SK-N-SH treated with all-trans-retinoic acid at 6 μM for 48 hours (cell line): ENCODE results near the gene CKM.

Experiments
- ATAC-seq: fragments of 200-7000 bp; cut with Tn5 transposase; 3 replicates; pipeline ENCODE4 v1.9.1; 2020; ENCODE audit warnings: mild to moderate bottlenecking, moderate library complexity
- ARNTL ChIP-seq: fragments of 450-650 bp; formaldehyde crosslinking; IDR thresholded peaks from 2 replicates; pipeline ENCODE4 v1.5.0; 2020; ENCODE audit warnings: low read depth, mild to moderate bottlenecking, moderate library complexity, borderline replicate concordance
- CSDC2 ChIP-seq: fragments of 250-450 bp; sonication (Bioruptor Pico); IDR thresholded peaks from 2 replicates; pipeline ENCODE4 v1.5.0; 2020; ENCODE audit warnings: mild to moderate bottlenecking, moderate library complexity
- ESRRG ChIP-seq: fragments of 250-450 bp; sonication (Bioruptor Pico); IDR thresholded peaks from 2 replicates; pipeline ENCODE4 v1.6.1; 2021; ENCODE audit warnings: mild to moderate bottlenecking
- GLIS3 ChIP-seq: fragments of 250-450 bp; sonication (Bioruptor Pico); IDR thresholded peaks from 2 replicates; pipeline ENCODE4 v1.5.0; 2020; ENCODE audit warnings: mild to moderate bottlenecking, moderate library complexity
- ISL1 ChIP-seq: fragments of 250-450 bp; sonication (Bioruptor Pico); IDR thresholded peaks from 2 replicates; pipeline ENCODE4 v2.1.2; 2022; ENCODE audit warnings: mild to moderate bottlenecking, moderate library complexity
- OSR1 ChIP-seq: fragments of 250-450 bp; sonication (Bioruptor Pico); IDR thresholded peaks from 2 replicates; pipeline ENCODE4 v1.8.0; 2022; ENCODE audit warnings: moderate library complexity, mild to moderate bottlenecking, inconsistent platforms
- PATZ1 ChIP-seq: fragments of 250-450 bp; sonication (Bioruptor Pico); IDR thresholded peaks from 2 replicates; pipeline ENCODE4 v1.8.0; 2020; ENCODE audit warnings: mild to moderate bottlenecking, moderate library complexity, borderline replicate concordance
- POU6F1 ChIP-seq: fragments of 250-450 bp; sonication (Bioruptor Pico); IDR thresholded peaks from 2 replicates; pipeline ENCODE4 v1.8.0; 2021; ENCODE audit warnings: low read depth, mild to moderate bottlenecking, moderate library complexity, borderline replicate concordance
- PPARA ChIP-seq: fragments of 250-450 bp; sonication (Bioruptor Pico); IDR thresholded peaks from 2 replicates; pipeline ENCODE4 v1.5.0; 2020; ENCODE audit warnings: mild to moderate bottlenecking, borderline replicate concordance
- RARB ChIP-seq: fragments of 250-450 bp; sonication (Bioruptor Pico); IDR thresholded peaks from 2 replicates; pipeline ENCODE4 v1.8.0; 2021; ENCODE audit warnings: mild to moderate bottlenecking, moderate library complexity
- SNAI2 ChIP-seq: fragments of 250-450 bp; sonication (Bioruptor Pico); IDR thresholded peaks from 2 replicates; pipeline ENCODE4 v1.5.0; 2020; ENCODE audit warnings: mild to moderate bottlenecking, moderate library complexity
- TCF4 ChIP-seq: fragments of 250-450 bp; sonication (Bioruptor Pico); IDR thresholded peaks from 2 replicates; pipeline ENCODE4 v1.8.0; 2021; ENCODE audit warnings: mild to moderate bottlenecking, moderate library complexity, borderline replicate concordance
- ZFP3 ChIP-seq: fragments of 250-450 bp; sonication (Bioruptor Pico); IDR thresholded peaks from 2 replicates; pipeline ENCODE4 v1.5.0; 2020; ENCODE audit warnings: mild to moderate bottlenecking, moderate library complexity
- ZNF565 ChIP-seq: fragments of 450-650 bp; formaldehyde crosslinking; conservative IDR thresholded peaks from 2 replicates; pipeline ENCODE4 v1.5.0; 2020; ENCODE audit warnings: low read depth, mild to moderate bottlenecking, moderate library complexity
- ZNF70 ChIP-seq: fragments of 450-650 bp; formaldehyde crosslinking; IDR thresholded peaks from 2 replicates; pipeline ENCODE4 v1.5.0; 2020; ENCODE audit warnings: mild to moderate bottlenecking, moderate library complexity
- TF ChIP-seq, protein P1 (sequence below): fragments of 250-450 bp; sonication (Bioruptor Pico); IDR thresholded peaks from 2 replicates; pipeline ENCODE4 v1.5.1; 2021; ENCODE audit warnings: mild to moderate bottlenecking, moderate library complexity
- TF ChIP-seq, protein P2 (sequence below): fragments of 250-450 bp; sonication (Bioruptor Pico); IDR thresholded peaks from 2 replicates; pipeline ENCODE4 v1.5.1; 2020; ENCODE audit warnings: low read depth, mild to moderate bottlenecking, moderate library complexity

The CKM gene

DNA sequence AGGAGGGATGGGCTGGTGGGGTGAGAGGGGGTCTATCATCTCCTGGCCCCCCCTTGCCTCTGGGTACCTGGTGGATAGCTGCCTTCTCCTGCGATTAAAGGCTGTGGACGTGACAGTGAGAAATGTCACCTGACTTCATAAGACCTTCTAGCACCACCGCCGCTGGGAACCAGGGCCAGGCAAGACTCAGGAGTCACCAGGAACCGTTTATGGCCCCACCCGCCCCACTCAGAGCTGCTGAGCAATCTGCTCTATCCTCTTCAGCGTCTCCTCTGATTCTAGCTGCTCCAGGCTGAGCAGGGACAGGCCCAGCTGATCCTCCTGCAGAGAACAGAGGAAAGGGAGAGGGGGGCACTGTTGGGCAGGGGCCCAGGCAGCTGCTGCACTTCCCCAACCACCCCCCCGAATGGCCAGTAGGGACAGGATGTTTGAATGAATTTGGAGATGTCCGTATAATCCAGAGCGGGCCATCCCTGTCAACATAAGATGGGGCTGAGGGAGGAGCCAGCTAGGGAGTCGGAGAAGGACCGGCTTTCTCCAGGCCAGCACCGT is 28.8 kb upstream of the CKM start:
- no peak for ATAC-seq

GRCh38 chr19:45350477-45351058 is 27.9 kb upstream of the CKM start:
- ATAC-seq, result no peak
- TF ChIP-seq, protein P1, sequence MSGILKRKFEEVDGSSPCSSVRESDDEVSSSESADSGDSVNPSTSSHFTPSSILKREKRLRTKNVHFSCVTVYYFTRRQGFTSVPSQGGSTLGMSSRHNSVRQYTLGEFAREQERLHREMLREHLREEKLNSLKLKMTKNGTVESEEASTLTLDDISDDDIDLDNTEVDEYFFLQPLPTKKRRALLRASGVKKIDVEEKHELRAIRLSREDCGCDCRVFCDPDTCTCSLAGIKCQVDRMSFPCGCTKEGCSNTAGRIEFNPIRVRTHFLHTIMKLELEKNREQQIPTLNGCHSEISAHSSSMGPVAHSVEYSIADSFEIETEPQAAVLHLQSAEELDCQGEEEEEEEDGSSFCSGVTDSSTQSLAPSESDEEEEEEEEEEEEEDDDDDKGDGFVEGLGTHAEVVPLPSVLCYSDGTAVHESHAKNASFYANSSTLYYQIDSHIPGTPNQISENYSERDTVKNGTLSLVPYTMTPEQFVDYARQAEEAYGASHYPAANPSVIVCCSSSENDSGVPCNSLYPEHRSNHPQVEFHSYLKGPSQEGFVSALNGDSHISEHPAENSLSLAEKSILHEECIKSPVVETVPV (CRISPR knock-in tag), result no peak

More for the DNA sequence above, 28.8 kb upstream of the CKM start:
- TF ChIP-seq, protein P1 (CRISPR knock-in tag), result no peak
- TF ChIP-seq RARB, result no peak
- no peak for TF ChIP-seq PPARA (CRISPR knock-in tag)
- TF ChIP-seq POU6F1 (CRISPR knock-in tag), result no peak
- no peak for TF ChIP-seq ZNF70
- no peak for TF ChIP-seq ESRRG (CRISPR knock-in tag)
- no peak for TF ChIP-seq ARNTL
- TF ChIP-seq TCF4 (CRISPR knock-in tag), result no peak
- no peak for TF ChIP-seq OSR1 (CRISPR knock-in tag)
- TF ChIP-seq CSDC2, result no peak
- no peak for TF ChIP-seq ZNF565 (CRISPR knock-in tag)
- TF ChIP-seq PATZ1 (CRISPR knock-in tag), result no peak

GRCh38 chr19:45349430-45349941 is 26.8 kb upstream of the CKM start:
- no peak for ATAC-seq
- TF ChIP-seq GLIS3 (CRISPR knock-in tag) (no peak), ZNF70 (no peak), PPARA (CRISPR knock-in tag) (no peak), SNAI2 (CRISPR knock-in tag) (no peak), POU6F1 (CRISPR knock-in tag) (no peak), OSR1 (CRISPR knock-in tag) (no peak)
- TF ChIP-seq, protein P1 (CRISPR knock-in tag), result no peak

DNA sequence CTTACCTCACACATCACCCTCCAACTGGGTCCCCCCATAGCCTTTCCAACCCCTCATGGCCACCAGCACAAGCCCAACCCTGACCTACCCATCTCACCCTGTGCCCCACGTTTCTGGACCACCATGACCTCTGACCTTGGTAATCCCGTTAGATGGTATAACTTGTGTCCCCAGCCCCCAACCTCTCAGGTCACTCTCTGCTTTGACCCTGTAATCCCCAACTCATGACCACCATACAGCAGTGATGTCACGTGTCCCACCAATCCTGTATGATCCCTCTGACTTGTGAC is 26.4 kb upstream of the CKM start:
- ATAC-seq, result no peak

More for the DNA sequence above, 26.4 kb upstream of the CKM start:
- TF ChIP-seq ESRRG (CRISPR knock-in tag) (no peak), PATZ1 (CRISPR knock-in tag) (no peak), ZFP3 (CRISPR knock-in tag) (no peak), ZNF70 (no peak), ISL1 (CRISPR knock-in tag) (no peak), PPARA (CRISPR knock-in tag) (no peak)
- TF ChIP-seq, protein P2, sequence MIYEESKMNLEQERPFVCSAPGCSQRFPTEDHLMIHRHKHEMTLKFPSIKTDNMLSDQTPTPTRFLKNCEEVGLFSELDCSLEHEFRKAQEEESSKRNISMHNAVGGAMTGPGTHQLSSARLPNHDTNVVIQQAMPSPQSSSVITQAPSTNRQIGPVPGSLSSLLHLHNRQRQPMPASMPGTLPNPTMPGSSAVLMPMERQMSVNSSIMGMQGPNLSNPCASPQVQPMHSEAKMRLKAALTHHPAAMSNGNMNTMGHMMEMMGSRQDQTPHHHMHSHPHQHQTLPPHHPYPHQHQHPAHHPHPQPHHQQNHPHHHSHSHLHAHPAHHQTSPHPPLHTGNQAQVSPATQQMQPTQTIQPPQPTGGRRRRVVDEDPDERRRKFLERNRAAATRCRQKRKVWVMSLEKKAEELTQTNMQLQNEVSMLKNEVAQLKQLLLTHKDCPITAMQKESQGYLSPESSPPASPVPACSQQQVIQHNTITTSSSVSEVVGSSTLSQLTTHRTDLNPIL (CRISPR knock-in tag), result no peak
- TF ChIP-seq, all 23 proteins: peak for 0
